OCI-M1 (cell line): ENCODE measurements around the gene TIAM1.
A peak's percentile ranks its signal among the peaks of the same experiment; 100 is the strongest.
"Not testable (repeated sequence)": the region's sequence is repeated elsewhere in the genome, so short reads cannot be mapped to it uniquely, and the experiment has no call there.

Experiments used
- DNase-seq: peaks from one replicate; lab custom pipeline; 2025; lab: John Stamatoyannopoulos, UW

The TIAM1 gene

GRCh38 chr21:31252091-31252490, 92.0 kb downstream of the TIAM1 start:
- DNase-seq: no peak

GRCh38 chr21:31251686-31252085, 92.4 kb downstream of the TIAM1 start:
- DNase-seq: no peak

- DNase-seq: no peak
These were observed 95.5 kb downstream of the TIAM1 start for GRCh38 chr21:31248598-31248997.

GRCh38 chr21:31243611-31244010, 100.5 kb downstream of the TIAM1 start:
- no peak for DNase-seq

- DNase-seq: no peak
These were observed 107.5 kb downstream of the TIAM1 start for GRCh38 chr21:31236528-31236927.

- DNase-seq: no peak
These were observed 108.2 kb downstream of the TIAM1 start for GRCh38 chr21:31235671-31236450.

GRCh38 chr21:31234936-31235335, 109.1 kb downstream of the TIAM1 start:
- DNase-seq: no peak

- DNase-seq: no peak
These were observed 110.3 kb downstream of the TIAM1 start for GRCh38 chr21:31233711-31234110.

GRCh38 chr21:31232344-31232743, 111.7 kb downstream of the TIAM1 start:
- no peak for DNase-seq

GRCh38 chr21:31230937-31231336, 113.1 kb downstream of the TIAM1 start:
- no peak for DNase-seq

GRCh38 chr21:31228723-31229122, 115.3 kb downstream of the TIAM1 start:
- DNase-seq: not testable (repeated sequence)

- no peak for DNase-seq
These were observed 118.3 kb downstream of the TIAM1 start for GRCh38 chr21:31225713-31226112.

GRCh38 chr21:31222142-31222541, 121.9 kb downstream of the TIAM1 start:
- no peak for DNase-seq

GRCh38 chr21:31221043-31221442, 123.0 kb downstream of the TIAM1 start:
- no peak for DNase-seq

GRCh38 chr21:31220575-31220974, 123.5 kb downstream of the TIAM1 start:
- no peak for DNase-seq

GRCh38 chr21:31218830-31219608, 125.0 kb downstream of the TIAM1 start:
- no peak for DNase-seq

- DNase-seq: no peak
These were observed 127.9 kb downstream of the TIAM1 start for GRCh38 chr21:31216206-31216605.

- DNase-seq: no peak
These were observed 130.3 kb downstream of the TIAM1 start for GRCh38 chr21:31213787-31214186.

GRCh38 chr21:31211836-31212235, 132.2 kb downstream of the TIAM1 start:
- DNase-seq: no peak

- no peak for DNase-seq
These were observed 138.6 kb downstream of the TIAM1 start for GRCh38 chr21:31205412-31205811.

GRCh38 chr21:31204801-31205200, 139.3 kb downstream of the TIAM1 start:
- no peak for DNase-seq

- no peak for DNase-seq
These were observed 140.5 kb downstream of the TIAM1 start for GRCh38 chr21:31203431-31204054.

GRCh38 chr21:31201548-31201947, 142.5 kb downstream of the TIAM1 start:
- peak; percentile 28 for DNase-seq
